ENCODE results near the gene ADGRE3.
A peak's percentile ranks its signal among the peaks of the same experiment; 100 is the strongest.

The ADGRE3 gene

GRCh38 chr19:14571695-14572490, 102.8 kb downstream of the ADGRE3 start, which contains the start of gene NDUFB7:
Gene NDUFB7 (minus strand): TSS chr19:14572066. CDS start chr19:14572000, 66 bp downstream.
- no peaks in the 10 kb centered on the region for H3K27me3 ChIP-seq (ENCODE audit: insufficient read depth, low read length, poor library complexity)
- DNase-seq (peak; percentile 93), ATAC-seq (ENCODE audit: insufficient read depth, low read depth) (peak; percentile 97)
- TF ChIP-seq, protein P1, sequence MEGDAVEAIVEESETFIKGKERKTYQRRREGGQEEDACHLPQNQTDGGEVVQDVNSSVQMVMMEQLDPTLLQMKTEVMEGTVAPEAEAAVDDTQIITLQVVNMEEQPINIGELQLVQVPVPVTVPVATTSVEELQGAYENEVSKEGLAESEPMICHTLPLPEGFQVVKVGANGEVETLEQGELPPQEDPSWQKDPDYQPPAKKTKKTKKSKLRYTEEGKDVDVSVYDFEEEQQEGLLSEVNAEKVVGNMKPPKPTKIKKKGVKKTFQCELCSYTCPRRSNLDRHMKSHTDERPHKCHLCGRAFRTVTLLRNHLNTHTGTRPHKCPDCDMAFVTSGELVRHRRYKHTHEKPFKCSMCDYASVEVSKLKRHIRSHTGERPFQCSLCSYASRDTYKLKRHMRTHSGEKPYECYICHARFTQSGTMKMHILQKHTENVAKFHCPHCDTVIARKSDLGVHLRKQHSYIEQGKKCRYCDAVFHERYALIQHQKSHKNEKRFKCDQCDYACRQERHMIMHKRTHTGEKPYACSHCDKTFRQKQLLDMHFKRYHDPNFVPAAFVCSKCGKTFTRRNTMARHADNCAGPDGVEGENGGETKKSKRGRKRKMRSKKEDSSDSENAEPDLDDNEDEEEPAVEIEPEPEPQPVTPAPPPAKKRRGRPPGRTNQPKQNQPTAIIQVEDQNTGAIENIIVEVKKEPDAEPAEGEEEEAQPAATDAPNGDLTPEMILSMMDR (IDR thresholded peaks at IDR 0.05; ENCODE audit: borderline replicate concordance, extremely low read depth, low read length, poor library complexity, severe bottlenecking) = peak; percentile 99
- TF ChIP-seq EZH2 (IDR thresholded peaks at IDR 0.05; ENCODE audit: borderline replicate concordance, low read depth, low read length, severe bottlenecking) = no peak
- peak within 1 kb of the TSS; percentile 94 for H2AFZ ChIP-seq (ENCODE audit: low read depth, low read length)
- H3K9me3 ChIP-seq (ENCODE audit: insufficient read depth, low read length, severe bottlenecking) = no peaks in the 10 kb centered on the region
- H3K4me1 ChIP-seq (ENCODE audit: insufficient read depth, low read length) = peaks cover 36% of the 10 kb centered on the region
- peaks cover 14% of the 10 kb centered on the region; the same call in 1 of the 2 replicates for H4K20me1 ChIP-seq (ENCODE audit: insufficient read depth, low read length)
- H3K79me2 ChIP-seq (ENCODE audit: insufficient read depth, low read length) = peaks cover 33% of the 10 kb centered on the region
- peaks cover 15% of the 10 kb centered on the region for H3K36me3 ChIP-seq (ENCODE audit: insufficient read depth, low read length)
- peak within 1 kb of the TSS; percentile 95 for H3K4me2 ChIP-seq (ENCODE audit: insufficient read depth, low read length)
- peak within 1 kb of the TSS; percentile 76 for H3K9ac ChIP-seq (ENCODE audit: low read depth, low read length)
- H3K4me3 ChIP-seq (ENCODE audit: low read depth in 1 of 2, low read length in 2 of 2) = peak within 1 kb of the TSS; percentile 71 to 94
- peak within 1 kb of the TSS; percentile 92 for H3K27ac ChIP-seq (ENCODE audit: low read length)

DNA sequence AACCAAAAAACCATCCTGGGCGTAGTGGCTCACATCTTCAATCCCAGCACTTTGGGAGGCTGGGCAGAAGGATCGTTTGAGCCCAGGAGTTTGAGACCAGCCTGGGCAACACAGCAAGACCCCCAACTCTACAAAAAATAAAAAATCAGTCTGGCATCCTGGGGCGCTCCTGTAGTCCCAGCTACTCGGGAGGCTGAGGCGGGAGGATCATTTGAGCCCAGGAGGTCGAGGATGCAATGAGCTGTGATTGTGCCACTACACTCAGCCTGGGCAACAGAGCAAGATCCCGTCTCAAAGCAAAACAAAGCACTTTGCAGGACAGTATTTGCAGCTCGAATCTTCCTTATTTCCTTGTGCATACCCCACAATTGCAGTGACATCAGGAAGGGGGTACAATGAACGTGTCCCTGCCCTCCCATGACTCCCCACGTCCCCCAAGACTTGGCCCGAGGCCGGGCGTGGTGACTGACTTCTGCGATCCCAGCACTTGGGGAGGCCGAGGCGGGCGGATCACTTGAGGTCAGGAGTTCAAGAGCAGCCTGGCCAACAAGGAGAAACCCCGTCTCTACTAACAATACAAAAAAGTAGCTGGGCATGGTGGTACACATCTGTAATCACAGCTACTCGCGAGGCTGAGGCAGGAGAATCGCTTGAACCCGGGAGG, 103.6 kb downstream of the ADGRE3 start:
- Histone ChIP-seq H3K27me3 (ENCODE audit: insufficient read depth, low read length, poor library complexity) (no peaks in the 10 kb centered on the region), H3K4me1 (ENCODE audit: insufficient read depth, low read length) (peaks cover 36% of the 10 kb centered on the region), H3K4me2 (ENCODE audit: insufficient read depth, low read length) (peak overlapping the region; percentile 95), H3K36me3 (ENCODE audit: insufficient read depth, low read length) (peaks cover 20% of the 10 kb centered on the region), H3K4me3 (ENCODE audit: low read depth in 1 of 2, low read length in 2 of 2) (peak overlapping the region; percentile 71 to 94; a peak in 3 of 4 replicates), H3K9me3 (ENCODE audit: insufficient read depth, low read length, severe bottlenecking) (no peaks in the 10 kb centered on the region), H4K20me1 (ENCODE audit: insufficient read depth, low read length) (peaks cover 20% of the 10 kb centered on the region; the same call in 1 of the 2 replicates), H3K79me2 (ENCODE audit: insufficient read depth, low read length) (peaks cover 33% of the 10 kb centered on the region), H2AFZ (ENCODE audit: low read depth, low read length) (0 out of 2 replicates have a peak overlapping the region, but pooled peaks have one; percentile 94), H3K9ac (ENCODE audit: low read depth, low read length) (peak overlapping the region; percentile 76), H3K27ac (ENCODE audit: low read length) (peak overlapping the region; percentile 92; the same call in 1 of the 2 replicates)
- no peak for DNase-seq
- ATAC-seq (ENCODE audit: insufficient read depth, low read depth) = no peak
- TF ChIP-seq, protein P1 (IDR thresholded peaks at IDR 0.05; ENCODE audit: borderline replicate concordance, extremely low read depth, low read length, poor library complexity, severe bottlenecking) = no peak
- TF ChIP-seq EZH2 (IDR thresholded peaks at IDR 0.05; ENCODE audit: borderline replicate concordance, low read depth, low read length, severe bottlenecking) = no peak
